GM23338 (cell line): Measurements from ENCODE around the gene PIK3CG.

Source experiments
- CREB1 ChIP-seq: fragments of 250-450 bp; sonication (Bioruptor Pico); IDR thresholded peaks from 2 replicates; pipeline ENCODE4 v1.5.0; 2020; ENCODE audit warnings: low read depth, mild to moderate bottlenecking, moderate library complexity
- EZH2 ChIP-seq: fragments of 200-600 bp; sonication (generic); IDR thresholded peaks from one replicate; pipeline ENCODE4 v1.8.0; 2017; ENCODE audit warnings: antibody characterized with exemption, mild to moderate bottlenecking, low read depth; ENCODE audit not compliant: unreplicated experiment
- EZH2phosphoT487 ChIP-seq: fragments of 200-600 bp; sonication (generic); IDR thresholded peaks from one replicate; pipeline ENCODE4 v1.8.1; 2018; ENCODE audit warnings: antibody characterized with exemption; ENCODE audit not compliant: unreplicated experiment
- POLR2AphosphoS5 ChIP-seq: IDR thresholded peaks from 2 replicates; pipeline ENCODE4 v1.6.1; 2016; ENCODE audit warnings: antibody characterized with exemption, low read depth
- STAT1 ChIP-seq: IDR thresholded peaks from one replicate; pipeline ENCODE4 v1.6.1; 2016; ENCODE audit warnings: antibody characterized with exemption; ENCODE audit not compliant: unreplicated experiment
- TF ChIP-seq, protein P1 (sequence below), 2 experiments: fragments of 200-600 bp in 1 of 2; sonication (generic) in 1 of 2; conservative IDR thresholded peaks; 2 replicates each; pipeline versions ENCODE4 v1.5.1 to v1.6.1; 2016 to 2017; ENCODE audit warnings: antibody characterized with exemption in 2 of 2, low read depth in 2 of 2, mild to moderate bottlenecking in 2 of 2, moderate library complexity in 1 of 2
- TF ChIP-seq, protein P2 (sequence below): IDR thresholded peaks from one replicate; pipeline ENCODE4 v1.6.1; 2018; ENCODE audit warnings: antibody characterized with exemption; ENCODE audit not compliant: unreplicated experiment
- TF ChIP-seq, protein P3 (sequence below): IDR thresholded peaks from 2 replicates; pipeline ENCODE4 v1.6.1; 2016; ENCODE audit warnings: antibody characterized with exemption

DNA sequence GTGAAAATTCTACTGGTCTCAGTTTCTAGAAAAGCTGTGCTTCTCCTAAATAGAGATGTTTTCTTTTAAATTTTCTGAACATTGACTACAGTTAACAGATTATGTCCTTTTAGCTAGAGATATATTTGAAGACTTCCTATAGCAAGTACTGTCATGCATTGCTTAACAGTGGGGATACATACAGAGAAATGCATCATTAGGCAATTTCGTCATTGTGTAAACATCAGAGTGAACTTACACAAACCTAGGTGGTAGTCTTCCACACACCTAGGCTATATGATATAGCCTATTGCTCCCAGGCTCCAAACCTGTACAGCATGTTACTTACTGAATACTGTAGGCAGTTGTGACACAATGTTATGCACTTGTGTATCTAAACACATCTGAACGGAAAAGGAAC, 28.5 kb downstream of the PIK3CG start:
- no peak for TF ChIP-seq POLR2AphosphoS5
- TF ChIP-seq, protein P1, sequence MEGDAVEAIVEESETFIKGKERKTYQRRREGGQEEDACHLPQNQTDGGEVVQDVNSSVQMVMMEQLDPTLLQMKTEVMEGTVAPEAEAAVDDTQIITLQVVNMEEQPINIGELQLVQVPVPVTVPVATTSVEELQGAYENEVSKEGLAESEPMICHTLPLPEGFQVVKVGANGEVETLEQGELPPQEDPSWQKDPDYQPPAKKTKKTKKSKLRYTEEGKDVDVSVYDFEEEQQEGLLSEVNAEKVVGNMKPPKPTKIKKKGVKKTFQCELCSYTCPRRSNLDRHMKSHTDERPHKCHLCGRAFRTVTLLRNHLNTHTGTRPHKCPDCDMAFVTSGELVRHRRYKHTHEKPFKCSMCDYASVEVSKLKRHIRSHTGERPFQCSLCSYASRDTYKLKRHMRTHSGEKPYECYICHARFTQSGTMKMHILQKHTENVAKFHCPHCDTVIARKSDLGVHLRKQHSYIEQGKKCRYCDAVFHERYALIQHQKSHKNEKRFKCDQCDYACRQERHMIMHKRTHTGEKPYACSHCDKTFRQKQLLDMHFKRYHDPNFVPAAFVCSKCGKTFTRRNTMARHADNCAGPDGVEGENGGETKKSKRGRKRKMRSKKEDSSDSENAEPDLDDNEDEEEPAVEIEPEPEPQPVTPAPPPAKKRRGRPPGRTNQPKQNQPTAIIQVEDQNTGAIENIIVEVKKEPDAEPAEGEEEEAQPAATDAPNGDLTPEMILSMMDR (conservative IDR thresholded peaks at IDR 0.05; ENCODE audit: low read depth in 2 of 2) = no peak
- TF ChIP-seq, protein P2, sequence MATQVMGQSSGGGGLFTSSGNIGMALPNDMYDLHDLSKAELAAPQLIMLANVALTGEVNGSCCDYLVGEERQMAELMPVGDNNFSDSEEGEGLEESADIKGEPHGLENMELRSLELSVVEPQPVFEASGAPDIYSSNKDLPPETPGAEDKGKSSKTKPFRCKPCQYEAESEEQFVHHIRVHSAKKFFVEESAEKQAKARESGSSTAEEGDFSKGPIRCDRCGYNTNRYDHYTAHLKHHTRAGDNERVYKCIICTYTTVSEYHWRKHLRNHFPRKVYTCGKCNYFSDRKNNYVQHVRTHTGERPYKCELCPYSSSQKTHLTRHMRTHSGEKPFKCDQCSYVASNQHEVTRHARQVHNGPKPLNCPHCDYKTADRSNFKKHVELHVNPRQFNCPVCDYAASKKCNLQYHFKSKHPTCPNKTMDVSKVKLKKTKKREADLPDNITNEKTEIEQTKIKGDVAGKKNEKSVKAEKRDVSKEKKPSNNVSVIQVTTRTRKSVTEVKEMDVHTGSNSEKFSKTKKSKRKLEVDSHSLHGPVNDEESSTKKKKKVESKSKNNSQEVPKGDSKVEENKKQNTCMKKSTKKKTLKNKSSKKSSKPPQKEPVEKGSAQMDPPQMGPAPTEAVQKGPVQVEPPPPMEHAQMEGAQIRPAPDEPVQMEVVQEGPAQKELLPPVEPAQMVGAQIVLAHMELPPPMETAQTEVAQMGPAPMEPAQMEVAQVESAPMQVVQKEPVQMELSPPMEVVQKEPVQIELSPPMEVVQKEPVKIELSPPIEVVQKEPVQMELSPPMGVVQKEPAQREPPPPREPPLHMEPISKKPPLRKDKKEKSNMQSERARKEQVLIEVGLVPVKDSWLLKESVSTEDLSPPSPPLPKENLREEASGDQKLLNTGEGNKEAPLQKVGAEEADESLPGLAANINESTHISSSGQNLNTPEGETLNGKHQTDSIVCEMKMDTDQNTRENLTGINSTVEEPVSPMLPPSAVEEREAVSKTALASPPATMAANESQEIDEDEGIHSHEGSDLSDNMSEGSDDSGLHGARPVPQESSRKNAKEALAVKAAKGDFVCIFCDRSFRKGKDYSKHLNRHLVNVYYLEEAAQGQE = no peak
- TF ChIP-seq, protein P3, sequence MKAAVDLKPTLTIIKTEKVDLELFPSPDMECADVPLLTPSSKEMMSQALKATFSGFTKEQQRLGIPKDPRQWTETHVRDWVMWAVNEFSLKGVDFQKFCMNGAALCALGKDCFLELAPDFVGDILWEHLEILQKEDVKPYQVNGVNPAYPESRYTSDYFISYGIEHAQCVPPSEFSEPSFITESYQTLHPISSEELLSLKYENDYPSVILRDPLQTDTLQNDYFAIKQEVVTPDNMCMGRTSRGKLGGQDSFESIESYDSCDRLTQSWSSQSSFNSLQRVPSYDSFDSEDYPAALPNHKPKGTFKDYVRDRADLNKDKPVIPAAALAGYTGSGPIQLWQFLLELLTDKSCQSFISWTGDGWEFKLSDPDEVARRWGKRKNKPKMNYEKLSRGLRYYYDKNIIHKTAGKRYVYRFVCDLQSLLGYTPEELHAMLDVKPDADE = no peak
- TF ChIP-seq EZH2phosphoT487 = no peak
- TF ChIP-seq EZH2 = no peak
- TF ChIP-seq STAT1 = no peak
- no peak for TF ChIP-seq CREB1 (CRISPR knock-in tag)
